ENCODE measurements around the gene HOXC12.

GRCh38 chr12:53931844-53932581, 22.7 kb upstream of the HOXC12 start:
- TF ChIP-seq CTCF (IDR thresholded peaks at IDR 0.05) (no peak), POLR2AphosphoS5 (IDR thresholded peaks at IDR 0.05) (no peak), POLR2A (IDR thresholded peaks at IDR 0.05) (no peak)

All from upper lobe of left lung (tissue), 4 donors.